Glutamatergic neuron (in vitro differentiated cells): Measurements from ENCODE around the gene TAF5L. TPM values are rescaled to one million over a fixed set of nuclear protein-coding genes. Genes with fewer than 3 reads are reported as not detected.

Source experiments
- DNase-seq: peaks from one replicate; pipeline ENCODE4 v3.0.0; 2022
- H3K27ac Mint-ChIP-seq: one replicate; pipeline ENCODE4 v1.8.0; 2020; ENCODE audit warnings: mild to moderate bottlenecking, mixed read lengths, inconsistent platforms; ENCODE audit not compliant: unreplicated experiment
- H3K27me3 Mint-ChIP-seq: one replicate; pipeline ENCODE4 v1.8.0; 2020; ENCODE audit warnings: mild to moderate bottlenecking, moderate library complexity, mixed read lengths, inconsistent platforms; ENCODE audit not compliant: unreplicated experiment
- H3K36me3 Mint-ChIP-seq: one replicate; pipeline ENCODE4 v1.8.0; 2020; ENCODE audit warnings: mild to moderate bottlenecking, mixed read lengths, inconsistent platforms; ENCODE audit not compliant: unreplicated experiment
- H3K4me1 Mint-ChIP-seq: one replicate; pipeline ENCODE4 v1.8.0; 2020; ENCODE audit warnings: mild to moderate bottlenecking, low read depth, mixed read lengths, inconsistent platforms; ENCODE audit not compliant: unreplicated experiment
- H3K4me3 Mint-ChIP-seq: one replicate; pipeline ENCODE4 v1.8.0; 2020; ENCODE audit warnings: mild to moderate bottlenecking, mixed read lengths, inconsistent platforms; ENCODE audit not compliant: unreplicated experiment
- H3K9me3 Mint-ChIP-seq: one replicate; pipeline ENCODE4 v1.8.0; 2020; ENCODE audit warnings: mild to moderate bottlenecking, moderate library complexity, mixed read lengths, inconsistent platforms; ENCODE audit not compliant: unreplicated experiment
- CTCF ChIP-seq: fragments of 200-600 bp; sonication (generic); IDR thresholded peaks from one replicate; pipeline ENCODE4 v1.5.0; 2021; ENCODE audit not compliant: partially characterized antibody, unreplicated experiment
- total RNA-seq: library from RNA; stranded (reverse); fragmentation: NEBNext Ultra II Directional; extraction: Animal tissue kit (Norgen Biotek cat#: 25700); gene quantifications from one replicate; pipeline ENCODE4 v1.2.1, GENCODE V29; 2021; ENCODE audit not compliant: unreplicated experiment

The TAF5L gene
- total RNA-seq, 1 donor from 2014 or later: 19.6 TPM

- Mint-ChIP-seq H3K9me3 (no peaks in the 10 kb centered on the region), H3K4me3 (no peak overlapping the region), H3K27ac (no peak overlapping the region), H3K27me3 (no peaks in the 10 kb centered on the region), H3K36me3 (no peaks in the 10 kb centered on the region), H3K4me1 (no peaks in the 10 kb centered on the region)
- no peak for TF ChIP-seq CTCF
- DNase-seq: no peak
These were observed 32.1 kb downstream of the TAF5L start for GRCh38 chr1:229593800-229594199.

- no peaks in the 10 kb centered on the region for H3K36me3 Mint-ChIP-seq
- no peak overlapping the region for H3K27ac Mint-ChIP-seq
- no peak overlapping the region for H3K4me3 Mint-ChIP-seq
- no peaks in the 10 kb centered on the region for H3K4me1 Mint-ChIP-seq
- DNase-seq: no peak
- H3K27me3 Mint-ChIP-seq: peaks cover 4% of the 10 kb centered on the region
- H3K9me3 Mint-ChIP-seq: no peaks in the 10 kb centered on the region
- TF ChIP-seq CTCF: no peak
These were observed 35.8 kb downstream of the TAF5L start for GRCh38 chr1:229590119-229590518.

- TF ChIP-seq CTCF: no peak
- DNase-seq: no peak
- Mint-ChIP-seq H3K27me3 (peaks cover 4% of the 10 kb centered on the region), H3K4me1 (no peaks in the 10 kb centered on the region), H3K9me3 (no peaks in the 10 kb centered on the region), H3K36me3 (no peaks in the 10 kb centered on the region), H3K27ac (no peak overlapping the region), H3K4me3 (no peak overlapping the region)
These were observed 40.6 kb downstream of the TAF5L start for GRCh38 chr1:229585338-229585737.

GRCh38 chr1:229582715-229583114 lies 43.2 kb downstream of the TAF5L start:
- Mint-ChIP-seq H3K27ac (no peak overlapping the region), H3K36me3 (no peaks in the 10 kb centered on the region), H3K4me1 (no peaks in the 10 kb centered on the region), H3K9me3 (no peaks in the 10 kb centered on the region), H3K27me3 (peaks cover 5% of the 10 kb centered on the region), H3K4me3 (no peak overlapping the region)
- no peak for DNase-seq
- TF ChIP-seq CTCF: no peak

- H3K36me3 Mint-ChIP-seq: no peaks in the 10 kb centered on the region
- no peak overlapping the region for H3K4me3 Mint-ChIP-seq
- H3K4me1 Mint-ChIP-seq: no peaks in the 10 kb centered on the region
- TF ChIP-seq CTCF: no peak
- H3K9me3 Mint-ChIP-seq: no peaks in the 10 kb centered on the region
- DNase-seq: no peak
- no peak overlapping the region for H3K27ac Mint-ChIP-seq
- H3K27me3 Mint-ChIP-seq: peaks cover 2% of the 10 kb centered on the region
These were observed 43.8 kb downstream of the TAF5L start for GRCh38 chr1:229582011-229582694.
